T-helper 1 cell treated with Interleukin-12 subunit alpha and Interleukin-12 subunit beta and Interleukin-4 antibody, amounts not matched to agents 30 μg/mL and 1 μg/mL, for 36 hours (primary cell): ENCODE data around the gene FLRT3.

ENCODE experiments used
- H3K27ac Mint-ChIP-seq: one replicate; pipeline ENCODE4 v1.8.0; 2021; ENCODE audit warnings: mild to moderate bottlenecking, mixed read lengths
- H3K27me3 Mint-ChIP-seq: one replicate; pipeline ENCODE4 v1.8.0; 2021; ENCODE audit warnings: low read depth, mixed read lengths
- H3K36me3 Mint-ChIP-seq: one replicate; pipeline ENCODE4 v1.8.0; 2021; ENCODE audit warnings: low read depth, mixed read lengths
- H3K4me1 Mint-ChIP-seq: one replicate; pipeline ENCODE4 v1.8.0; 2021; ENCODE audit warnings: low read depth, mixed read lengths
- H3K4me3 Mint-ChIP-seq: one replicate; pipeline ENCODE4 v1.8.0; 2021; ENCODE audit warnings: mild to moderate bottlenecking, moderate library complexity, mixed read lengths
- H3K9me3 Mint-ChIP-seq: one replicate; pipeline ENCODE4 v1.8.0; 2021; ENCODE audit warnings: mixed read lengths

FLRT3 gene

DNA sequence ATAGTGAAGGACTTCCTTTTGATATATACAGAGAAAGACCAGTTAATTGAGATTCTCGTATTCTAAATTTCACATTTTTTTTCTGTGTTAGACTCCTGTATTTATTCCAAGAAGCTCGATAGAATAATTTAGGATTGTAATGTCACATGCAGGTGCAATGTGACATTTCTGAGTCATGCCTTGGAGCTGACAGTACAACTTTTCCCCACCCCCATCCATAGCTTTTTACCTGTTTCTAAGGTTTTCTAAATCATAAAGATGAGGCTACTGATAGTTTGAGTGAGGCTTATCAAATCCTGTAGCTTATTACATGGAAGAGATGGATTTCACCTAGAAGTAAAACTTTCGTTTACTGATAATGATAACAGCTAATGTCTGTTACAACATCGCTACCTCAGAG is 37.6 kb downstream of the FLRT3 start:
- Mint-ChIP-seq H3K36me3 (no peaks in the 10 kb centered on the region), H3K9me3 (peaks cover 17% of the 10 kb centered on the region), H3K4me1 (no peaks in the 10 kb centered on the region), H3K4me3 (no peak overlapping the region), H3K27ac (no peak overlapping the region), H3K27me3 (no peaks in the 10 kb centered on the region)

- no peak overlapping the region for H3K4me3 Mint-ChIP-seq
Observed at GRCh38 chr20:14295770-14296309, 41.6 kb downstream of the FLRT3 start.

GRCh38 chr20:14295238-14295637 is 42.2 kb downstream of the FLRT3 start:
- no peak overlapping the region for H3K27ac Mint-ChIP-seq
- no peaks in the 10 kb centered on the region for H3K36me3 Mint-ChIP-seq
- H3K9me3 Mint-ChIP-seq: peaks cover 4% of the 10 kb centered on the region
- no peak overlapping the region for H3K4me3 Mint-ChIP-seq
- H3K27me3 Mint-ChIP-seq: no peaks in the 10 kb centered on the region
- no peaks in the 10 kb centered on the region for H3K4me1 Mint-ChIP-seq

More at GRCh38 chr20:14295770-14296309, 41.6 kb downstream of the FLRT3 start:
- H3K36me3 Mint-ChIP-seq: no peaks in the 10 kb centered on the region
- no peaks in the 10 kb centered on the region for H3K4me1 Mint-ChIP-seq
- peaks cover 9% of the 10 kb centered on the region for H3K9me3 Mint-ChIP-seq
- no peaks in the 10 kb centered on the region for H3K27me3 Mint-ChIP-seq
- H3K27ac Mint-ChIP-seq: no peak overlapping the region

- H3K4me1 Mint-ChIP-seq: no peaks in the 10 kb centered on the region
- H3K27ac Mint-ChIP-seq: no peak overlapping the region
- H3K9me3 Mint-ChIP-seq: peaks cover 4% of the 10 kb centered on the region
- no peaks in the 10 kb centered on the region for H3K36me3 Mint-ChIP-seq
- no peaks in the 10 kb centered on the region for H3K27me3 Mint-ChIP-seq
- H3K4me3 Mint-ChIP-seq: no peak overlapping the region
Observed at GRCh38 chr20:14291502-14291901, 45.9 kb downstream of the FLRT3 start.

DNA sequence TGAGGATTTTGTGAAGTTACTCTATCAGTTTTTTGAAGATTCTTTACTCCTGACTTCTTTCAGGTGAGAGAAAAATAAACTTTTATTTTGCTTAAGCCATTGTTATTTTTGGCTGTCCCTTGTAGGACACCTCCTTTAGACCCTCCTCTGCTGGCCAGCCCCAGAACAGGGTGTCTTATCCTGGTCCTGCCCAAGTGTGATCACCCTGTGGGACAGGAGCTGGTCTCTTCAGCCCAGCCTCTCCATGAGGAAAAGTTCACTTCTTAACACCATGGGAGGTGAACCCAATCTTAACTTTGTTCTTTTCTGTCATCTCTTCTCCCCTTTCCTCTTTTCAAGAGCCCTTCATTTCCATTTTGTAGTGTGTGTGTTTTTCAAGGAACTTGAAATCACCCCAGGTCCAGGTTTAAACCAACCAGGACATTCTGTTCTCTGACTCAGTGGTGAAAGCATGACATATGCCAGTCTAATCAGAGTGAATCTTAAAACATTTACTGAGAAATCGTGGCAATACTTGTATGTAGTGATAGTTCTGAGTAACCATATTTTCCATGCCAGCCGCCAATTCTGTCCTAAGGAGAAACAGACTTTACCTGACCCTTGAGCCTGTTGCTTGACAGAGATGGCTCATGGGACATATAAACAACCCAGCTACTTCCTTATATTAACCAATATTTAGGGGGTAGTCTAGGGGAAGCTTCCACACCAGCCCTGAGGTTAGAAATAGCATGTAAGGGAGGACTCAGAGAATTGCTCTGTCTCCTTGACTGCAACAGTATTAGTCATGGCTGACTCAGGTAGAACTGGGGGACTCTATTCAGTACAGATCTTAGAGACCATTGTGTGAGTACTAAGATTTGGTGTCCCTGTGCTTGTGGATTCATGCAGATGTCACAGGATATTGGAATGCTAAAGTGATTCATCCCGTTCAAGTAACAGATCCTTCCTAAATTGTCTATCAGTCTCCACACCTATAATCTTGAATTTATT is 48.8 kb downstream of the FLRT3 start:
- no peaks in the 10 kb centered on the region for H3K4me1 Mint-ChIP-seq
- peaks cover 4% of the 10 kb centered on the region for H3K9me3 Mint-ChIP-seq
- H3K27ac Mint-ChIP-seq: no peak overlapping the region
- H3K36me3 Mint-ChIP-seq: no peaks in the 10 kb centered on the region
- no peaks in the 10 kb centered on the region for H3K27me3 Mint-ChIP-seq
- H3K4me3 Mint-ChIP-seq: no peak overlapping the region

- Mint-ChIP-seq H3K27me3 (no peaks in the 10 kb centered on the region), H3K36me3 (no peaks in the 10 kb centered on the region), H3K4me3 (no peak overlapping the region), H3K9me3 (peaks cover 8% of the 10 kb centered on the region), H3K27ac (no peak overlapping the region), H3K4me1 (no peaks in the 10 kb centered on the region)
Observed at GRCh38 chr20:14284443-14284842, 53.0 kb downstream of the FLRT3 start.

- Mint-ChIP-seq H3K4me1 (no peaks in the 10 kb centered on the region), H3K27ac (no peak overlapping the region)
Observed at GRCh38 chr20:14282140-14282539, 55.3 kb downstream of the FLRT3 start.

More at GRCh38 chr20:14282140-14282539, 55.3 kb downstream of the FLRT3 start:
- Mint-ChIP-seq H3K9me3 (peaks cover 11% of the 10 kb centered on the region), H3K27me3 (no peaks in the 10 kb centered on the region), H3K36me3 (no peaks in the 10 kb centered on the region), H3K4me3 (no peak overlapping the region)
